Gastroesophageal sphincter (tissue), 3 donors: ENCODE data around the gene KRT12.

Experiments
- EP300 ChIP-seq: sonication (generic); formaldehyde crosslinking; IDR thresholded peaks from one replicate; pipeline ENCODE4 v1.6.1; 2017; ENCODE audit warnings: antibody characterized with exemption, mild to moderate bottlenecking
- POLR2A ChIP-seq, 2 donors: fragments of 450-650 bp; IDR thresholded peaks; one replicate each; pipeline ENCODE4 v1.6.1; 2017; ENCODE audit warnings: antibody characterized with exemption in 2 of 2, mild to moderate bottlenecking in 2 of 2, moderate library complexity in 1 of 2
- POLR2AphosphoS5 ChIP-seq: sonication (generic); formaldehyde crosslinking; IDR thresholded peaks from one replicate; pipeline ENCODE4 v1.6.1; 2017; ENCODE audit warnings: antibody characterized with exemption
- TF ChIP-seq, protein P1 (sequence below), 4 experiments: fragments of 200-600 bp in 2 of 4; fragments of 450-650 bp in 2 of 4; sonication (generic) in 1 of 4; IDR thresholded peaks; one replicate each; pipeline ENCODE4 v1.5.1; 2017 to 2019; ENCODE audit warnings: antibody characterized with exemption in 4 of 4, mild to moderate bottlenecking in 2 of 4, moderate library complexity in 2 of 4

DNA sequence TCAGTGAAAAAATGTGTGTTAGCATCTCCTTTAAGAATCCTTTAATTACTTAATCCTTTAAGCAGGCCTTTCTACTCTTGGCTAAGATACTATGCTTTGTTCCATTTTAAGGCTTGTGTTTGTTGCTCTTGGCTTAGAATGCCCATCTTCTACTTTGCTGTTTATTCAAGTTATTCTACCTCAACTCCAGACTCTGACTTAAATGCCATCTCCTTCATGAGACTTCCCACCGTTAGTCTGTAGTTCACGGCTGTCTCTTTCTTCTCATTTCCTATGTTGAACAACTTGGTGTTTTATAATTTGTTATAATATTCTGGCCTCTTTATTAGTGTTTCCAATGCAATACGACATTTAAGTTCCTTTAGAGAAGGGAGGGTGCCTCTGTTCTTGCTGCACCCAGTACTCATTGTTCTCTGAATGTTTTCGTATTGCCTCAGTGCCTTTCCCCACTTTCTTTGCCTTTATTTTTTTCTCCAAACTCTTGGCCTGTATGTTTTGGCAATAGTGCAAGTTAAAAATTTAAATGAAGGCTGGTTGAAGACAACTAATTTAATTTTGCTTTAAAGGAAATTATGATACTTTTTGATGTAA lies 38.5 kb downstream of the KRT12 start:
- TF ChIP-seq, protein P1, sequence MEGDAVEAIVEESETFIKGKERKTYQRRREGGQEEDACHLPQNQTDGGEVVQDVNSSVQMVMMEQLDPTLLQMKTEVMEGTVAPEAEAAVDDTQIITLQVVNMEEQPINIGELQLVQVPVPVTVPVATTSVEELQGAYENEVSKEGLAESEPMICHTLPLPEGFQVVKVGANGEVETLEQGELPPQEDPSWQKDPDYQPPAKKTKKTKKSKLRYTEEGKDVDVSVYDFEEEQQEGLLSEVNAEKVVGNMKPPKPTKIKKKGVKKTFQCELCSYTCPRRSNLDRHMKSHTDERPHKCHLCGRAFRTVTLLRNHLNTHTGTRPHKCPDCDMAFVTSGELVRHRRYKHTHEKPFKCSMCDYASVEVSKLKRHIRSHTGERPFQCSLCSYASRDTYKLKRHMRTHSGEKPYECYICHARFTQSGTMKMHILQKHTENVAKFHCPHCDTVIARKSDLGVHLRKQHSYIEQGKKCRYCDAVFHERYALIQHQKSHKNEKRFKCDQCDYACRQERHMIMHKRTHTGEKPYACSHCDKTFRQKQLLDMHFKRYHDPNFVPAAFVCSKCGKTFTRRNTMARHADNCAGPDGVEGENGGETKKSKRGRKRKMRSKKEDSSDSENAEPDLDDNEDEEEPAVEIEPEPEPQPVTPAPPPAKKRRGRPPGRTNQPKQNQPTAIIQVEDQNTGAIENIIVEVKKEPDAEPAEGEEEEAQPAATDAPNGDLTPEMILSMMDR (IDR thresholded peaks at IDR 0.05), result no peak
- TF ChIP-seq POLR2AphosphoS5 (no peak), POLR2A (IDR thresholded peaks at IDR 0.05) (no peak), EP300 (no peak)
